WTC11 (cell line): ENCODE data around the gene CCDC136. TPM values are rescaled to one million over a fixed set of nuclear protein-coding genes. Genes with fewer than 3 reads are reported as not detected.

Experiments used
- ATAC-seq: fragments of 200-7000 bp; cut with Tn5 transposase; 2 replicates; pipeline ENCODE4 v1.10.0; 2021; ENCODE audit warnings: mild to moderate bottlenecking, moderate library complexity
- CTCF ChIA-PET: fragments of 300-600 bp; sonication (Branson Sonifier 250); formaldehyde crosslinking; loops from one replicate; lab custom pipeline; 2021; ENCODE audit warnings: antibody characterized with exemption; lab: Charles Lee
- POLR2A ChIA-PET: fragments of 350-600 bp; sonication (Branson Sonifier 250); formaldehyde crosslinking; loops from one replicate; lab custom pipeline; 2021; ENCODE audit warnings: antibody characterized with exemption; lab: Charles Lee
- DNase-seq: peaks from one replicate; pipeline ENCODE4 v3.0.0; 2021; ENCODE audit warnings: low spot score
- H3K27ac Mint-ChIP-seq: 2 replicates; pipeline ENCODE4 v1.8.0; 2021; ENCODE audit warnings: mixed read lengths
- H3K27me3 Mint-ChIP-seq: 2 replicates; pipeline ENCODE4 v1.8.0; 2021; ENCODE audit warnings: low read depth, mild to moderate bottlenecking, moderate library complexity, mixed read lengths
- H3K36me3 Mint-ChIP-seq: 2 replicates; pipeline ENCODE4 v1.8.0; 2021; ENCODE audit warnings: mixed read lengths
- H3K4me1 Mint-ChIP-seq: 2 replicates; pipeline ENCODE4 v1.8.0; 2022; ENCODE audit warnings: mixed read lengths
- H3K4me3 Mint-ChIP-seq: 2 replicates; pipeline ENCODE4 v1.8.0; 2021; ENCODE audit warnings: mild to moderate bottlenecking, moderate library complexity, mixed read lengths
- H3K9me3 Mint-ChIP-seq: 2 replicates; pipeline ENCODE4 v1.8.0; 2021; ENCODE audit warnings: mixed read lengths
- CREM ChIP-seq: sonication (generic); formaldehyde crosslinking; IDR thresholded peaks from 2 replicates; pipeline ENCODE4 v1.8.1; 2022; ENCODE audit warnings: mild to moderate bottlenecking, missing genetic modification reagents, moderate library complexity
- ESRRA ChIP-seq: sonication (generic); formaldehyde crosslinking; IDR thresholded peaks from 2 replicates; pipeline ENCODE4 v1.8.1; 2022; ENCODE audit warnings: mild to moderate bottlenecking, missing genetic modification reagents, borderline replicate concordance
- FOXP1 ChIP-seq: sonication (generic); formaldehyde crosslinking; IDR thresholded peaks from 2 replicates; pipeline ENCODE4 v1.8.0; 2022; ENCODE audit warnings: missing genetic modification reagents, mild to moderate bottlenecking, moderate library complexity, borderline replicate concordance
- GABPB1 ChIP-seq: sonication (generic); formaldehyde crosslinking; IDR thresholded peaks from 2 replicates; pipeline ENCODE4 v1.8.1; 2023; ENCODE audit warnings: mild to moderate bottlenecking, missing genetic modification reagents
- IRF2 ChIP-seq: sonication (generic); formaldehyde crosslinking; IDR thresholded peaks from 2 replicates; pipeline ENCODE4 v1.8.0; 2022; ENCODE audit warnings: low read depth, missing genetic modification reagents, borderline replicate concordance
- JAZF1 ChIP-seq: fragments of 250-450 bp; sonication (Bioruptor Pico); IDR thresholded peaks from 2 replicates; pipeline ENCODE4 v1.9.0; 2021; ENCODE audit warnings: moderate library complexity, mild to moderate bottlenecking, inconsistent platforms
- KAT7 ChIP-seq: sonication (generic); formaldehyde crosslinking; IDR thresholded peaks from 2 replicates; pipeline ENCODE4 v1.8.1; 2023; ENCODE audit warnings: missing genetic modification reagents, mild to moderate bottlenecking, borderline replicate concordance
- MYBL2 ChIP-seq: sonication (generic); formaldehyde crosslinking; IDR thresholded peaks from 2 replicates; pipeline ENCODE4 v1.8.1; 2023; ENCODE audit warnings: mild to moderate bottlenecking, moderate library complexity, missing genetic modification reagents
- NFE2L1 ChIP-seq: sonication (generic); formaldehyde crosslinking; IDR thresholded peaks from 2 replicates; pipeline ENCODE4 v1.8.1; 2023; ENCODE audit warnings: missing genetic modification reagents
- SP1 ChIP-seq: sonication (generic); formaldehyde crosslinking; conservative IDR thresholded peaks from 2 replicates; pipeline ENCODE4 v1.8.1; 2022; ENCODE audit warnings: missing genetic modification reagents
- TEAD1 ChIP-seq: sonication (generic); formaldehyde crosslinking; IDR thresholded peaks from 2 replicates; pipeline ENCODE4 v1.8.0; 2022; ENCODE audit warnings: mild to moderate bottlenecking, missing genetic modification reagents
- ZNF317 ChIP-seq: sonication (generic); formaldehyde crosslinking; IDR thresholded peaks from 2 replicates; pipeline ENCODE4 v1.8.1; 2023; ENCODE audit warnings: low read depth, mild to moderate bottlenecking, moderate library complexity, missing genetic modification reagents, borderline replicate concordance
- total RNA-seq: library from RNA; stranded (reverse); gene quantifications from 3 replicates; pipeline ENCODE4 v1.2.3, GENCODE V29; 2021
- TF ChIP-seq, protein P1 (sequence below): sonication (generic); formaldehyde crosslinking; IDR thresholded peaks from 2 replicates; pipeline ENCODE4 v1.8.1; 2023; ENCODE audit warnings: mild to moderate bottlenecking, missing genetic modification reagents
- TF ChIP-seq, protein P2 (sequence below): fragments of 250-450 bp; sonication (Bioruptor Pico); IDR thresholded peaks from 2 replicates; pipeline ENCODE4 v1.8.0; 2021; ENCODE audit warnings: mild to moderate bottlenecking
- TF ChIP-seq, protein P3 (sequence below): sonication (generic); formaldehyde crosslinking; IDR thresholded peaks from 2 replicates; pipeline ENCODE4 v1.8.1; 2023; ENCODE audit warnings: mild to moderate bottlenecking, missing genetic modification reagents, moderate library complexity
- TF ChIP-seq, protein P4 (sequence below): sonication (generic); formaldehyde crosslinking; IDR thresholded peaks from 2 replicates; pipeline ENCODE4 v1.8.1; 2022; ENCODE audit warnings: mild to moderate bottlenecking, moderate library complexity, missing genetic modification reagents
- TF ChIP-seq, protein P5 (sequence below): fragments of 250-450 bp; sonication (Bioruptor Pico); conservative IDR thresholded peaks from 2 replicates; pipeline ENCODE4 v1.9.0; 2021; ENCODE audit warnings: mild to moderate bottlenecking
- TF ChIP-seq, protein P6 (sequence below): fragments of 250-450 bp; sonication (Bioruptor Pico); IDR thresholded peaks from 2 replicates; pipeline ENCODE4 v2.1.2; 2022; ENCODE audit warnings: mild to moderate bottlenecking, moderate library complexity
- TF ChIP-seq, protein P7 (sequence below): fragments of 250-450 bp; sonication (Bioruptor Pico); IDR thresholded peaks from 2 replicates; pipeline ENCODE4 v1.9.0; 2021; ENCODE audit warnings: mild to moderate bottlenecking

CCDC136 gene
- total RNA-seq, 1 experiment from 2014 or later: 51.0 TPM

DNA sequence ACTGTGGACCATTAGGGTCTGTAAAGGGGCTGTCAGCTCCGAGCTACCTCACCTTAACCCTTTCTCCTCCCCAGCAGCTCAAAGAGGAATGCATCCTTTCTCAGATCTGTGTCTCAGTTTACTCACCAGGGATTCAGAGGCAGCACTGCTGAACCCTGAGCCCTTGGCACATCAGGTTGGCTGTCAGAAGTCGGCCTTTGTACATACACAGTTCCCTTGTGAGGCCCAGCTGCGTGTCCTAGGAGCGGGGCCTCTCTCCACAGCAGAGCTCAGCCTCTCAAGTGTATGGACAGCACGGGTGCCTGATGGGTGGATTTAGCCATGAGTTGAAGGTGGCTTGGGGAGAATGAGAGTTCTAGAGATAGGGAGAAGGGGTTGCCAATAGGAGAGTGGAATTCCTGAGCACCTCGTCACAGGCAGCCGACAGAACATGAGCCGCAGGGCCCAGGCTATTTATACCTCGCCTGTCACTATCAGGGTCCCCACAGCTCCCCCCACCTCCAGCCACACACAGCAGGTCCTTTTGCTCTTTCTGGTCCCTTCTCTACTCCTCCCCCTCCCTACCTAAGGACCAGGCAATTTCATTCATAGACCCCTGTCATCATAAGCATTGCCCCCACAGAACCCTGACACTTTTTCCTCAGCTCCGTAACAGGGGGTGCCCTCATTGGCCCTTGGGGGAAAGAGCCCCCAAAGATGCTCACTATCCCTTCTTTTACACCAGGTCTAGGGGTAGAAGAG is 36.4 kb downstream of the CCDC136 start:
- Mint-ChIP-seq H3K4me3 (no peak overlapping the region), H3K27ac (no peak overlapping the region), H3K36me3 (no peaks in the 10 kb centered on the region), H3K9me3 (no peaks in the 10 kb centered on the region), H3K4me1 (peaks cover 25% of the 10 kb centered on the region), H3K27me3 (peaks cover 32% of the 10 kb centered on the region)
- POLR2A ChIA-PET: no interaction called here
- no peak for DNase-seq
- CTCF ChIA-PET: interaction anchor here (0.5 to 2.6 kb wide), 5 partner anchors 14 to 482 kb away, joined by 3 to 9 read pairs (median 4); no protein-coding TSS in a partner anchor
- no peak for ATAC-seq
- TF ChIP-seq NFE2L1 (CRISPR knock-in tag): no peak
- TF ChIP-seq, protein P1, sequence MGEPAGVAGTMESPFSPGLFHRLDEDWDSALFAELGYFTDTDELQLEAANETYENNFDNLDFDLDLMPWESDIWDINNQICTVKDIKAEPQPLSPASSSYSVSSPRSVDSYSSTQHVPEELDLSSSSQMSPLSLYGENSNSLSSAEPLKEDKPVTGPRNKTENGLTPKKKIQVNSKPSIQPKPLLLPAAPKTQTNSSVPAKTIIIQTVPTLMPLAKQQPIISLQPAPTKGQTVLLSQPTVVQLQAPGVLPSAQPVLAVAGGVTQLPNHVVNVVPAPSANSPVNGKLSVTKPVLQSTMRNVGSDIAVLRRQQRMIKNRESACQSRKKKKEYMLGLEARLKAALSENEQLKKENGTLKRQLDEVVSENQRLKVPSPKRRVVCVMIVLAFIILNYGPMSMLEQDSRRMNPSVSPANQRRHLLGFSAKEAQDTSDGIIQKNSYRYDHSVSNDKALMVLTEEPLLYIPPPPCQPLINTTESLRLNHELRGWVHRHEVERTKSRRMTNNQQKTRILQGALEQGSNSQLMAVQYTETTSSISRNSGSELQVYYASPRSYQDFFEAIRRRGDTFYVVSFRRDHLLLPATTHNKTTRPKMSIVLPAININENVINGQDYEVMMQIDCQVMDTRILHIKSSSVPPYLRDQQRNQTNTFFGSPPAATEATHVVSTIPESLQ: no peak
- no peak for TF ChIP-seq KAT7 (CRISPR knock-in tag)
- TF ChIP-seq ZNF317 (CRISPR knock-in tag): no peak
- TF ChIP-seq, protein P2, sequence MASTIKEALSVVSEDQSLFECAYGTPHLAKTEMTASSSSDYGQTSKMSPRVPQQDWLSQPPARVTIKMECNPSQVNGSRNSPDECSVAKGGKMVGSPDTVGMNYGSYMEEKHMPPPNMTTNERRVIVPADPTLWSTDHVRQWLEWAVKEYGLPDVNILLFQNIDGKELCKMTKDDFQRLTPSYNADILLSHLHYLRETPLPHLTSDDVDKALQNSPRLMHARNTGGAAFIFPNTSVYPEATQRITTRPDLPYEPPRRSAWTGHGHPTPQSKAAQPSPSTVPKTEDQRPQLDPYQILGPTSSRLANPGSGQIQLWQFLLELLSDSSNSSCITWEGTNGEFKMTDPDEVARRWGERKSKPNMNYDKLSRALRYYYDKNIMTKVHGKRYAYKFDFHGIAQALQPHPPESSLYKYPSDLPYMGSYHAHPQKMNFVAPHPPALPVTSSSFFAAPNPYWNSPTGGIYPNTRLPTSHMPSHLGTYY (CRISPR knock-in tag): no peak
- TF ChIP-seq FOXP1: no peak
- TF ChIP-seq, protein P3, sequence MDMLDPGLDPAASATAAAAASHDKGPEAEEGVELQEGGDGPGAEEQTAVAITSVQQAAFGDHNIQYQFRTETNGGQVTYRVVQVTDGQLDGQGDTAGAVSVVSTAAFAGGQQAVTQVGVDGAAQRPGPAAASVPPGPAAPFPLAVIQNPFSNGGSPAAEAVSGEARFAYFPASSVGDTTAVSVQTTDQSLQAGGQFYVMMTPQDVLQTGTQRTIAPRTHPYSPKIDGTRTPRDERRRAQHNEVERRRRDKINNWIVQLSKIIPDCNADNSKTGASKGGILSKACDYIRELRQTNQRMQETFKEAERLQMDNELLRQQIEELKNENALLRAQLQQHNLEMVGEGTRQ: no peak
- TF ChIP-seq, protein P4, sequence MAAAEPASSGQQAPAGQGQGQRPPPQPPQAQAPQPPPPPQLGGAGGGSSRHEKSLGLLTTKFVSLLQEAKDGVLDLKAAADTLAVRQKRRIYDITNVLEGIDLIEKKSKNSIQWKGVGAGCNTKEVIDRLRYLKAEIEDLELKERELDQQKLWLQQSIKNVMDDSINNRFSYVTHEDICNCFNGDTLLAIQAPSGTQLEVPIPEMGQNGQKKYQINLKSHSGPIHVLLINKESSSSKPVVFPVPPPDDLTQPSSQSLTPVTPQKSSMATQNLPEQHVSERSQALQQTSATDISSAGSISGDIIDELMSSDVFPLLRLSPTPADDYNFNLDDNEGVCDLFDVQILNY: no peak
- TF ChIP-seq JAZF1 (CRISPR knock-in tag): no peak
- TF ChIP-seq, protein P5, sequence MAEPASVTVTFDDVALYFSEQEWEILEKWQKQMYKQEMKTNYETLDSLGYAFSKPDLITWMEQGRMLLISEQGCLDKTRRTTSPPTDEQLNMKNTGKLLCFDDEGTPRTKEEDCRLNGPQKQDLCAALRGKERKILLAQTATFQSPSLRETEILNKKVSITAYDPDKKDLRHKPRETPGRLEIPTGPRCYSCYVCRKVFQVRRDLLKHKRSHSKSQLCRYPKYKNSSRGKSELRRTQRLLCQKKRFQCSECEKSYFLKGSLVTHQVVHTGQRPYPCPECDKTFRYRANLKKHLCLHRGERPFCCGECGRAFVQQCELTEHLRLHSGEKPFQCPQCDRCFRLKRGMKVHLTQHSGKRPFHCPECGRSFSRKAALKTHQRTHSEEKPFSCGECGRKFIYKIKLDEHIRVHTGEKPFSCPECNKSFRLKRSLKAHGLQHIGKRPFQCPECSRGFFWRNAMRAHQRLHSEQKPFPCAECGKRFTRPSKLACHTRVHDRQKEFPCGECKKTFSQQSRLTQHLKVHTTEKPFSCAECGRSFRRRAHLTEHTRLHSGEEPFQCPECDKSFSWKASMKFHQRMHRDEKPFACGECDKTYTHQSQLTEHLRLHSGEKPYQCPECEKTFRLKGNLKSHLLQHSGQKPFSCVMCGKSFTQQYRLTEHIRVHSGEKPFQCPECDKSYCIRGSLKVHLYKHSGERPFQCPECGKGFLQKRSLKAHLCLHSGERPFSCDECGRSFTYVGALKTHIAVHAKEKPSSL: no peak
- no peak for TF ChIP-seq MYBL2 (CRISPR knock-in tag)
- TF ChIP-seq ESRRA: no peak
- no peak for TF ChIP-seq CREM (CRISPR knock-in tag)
- TF ChIP-seq, protein P6, sequence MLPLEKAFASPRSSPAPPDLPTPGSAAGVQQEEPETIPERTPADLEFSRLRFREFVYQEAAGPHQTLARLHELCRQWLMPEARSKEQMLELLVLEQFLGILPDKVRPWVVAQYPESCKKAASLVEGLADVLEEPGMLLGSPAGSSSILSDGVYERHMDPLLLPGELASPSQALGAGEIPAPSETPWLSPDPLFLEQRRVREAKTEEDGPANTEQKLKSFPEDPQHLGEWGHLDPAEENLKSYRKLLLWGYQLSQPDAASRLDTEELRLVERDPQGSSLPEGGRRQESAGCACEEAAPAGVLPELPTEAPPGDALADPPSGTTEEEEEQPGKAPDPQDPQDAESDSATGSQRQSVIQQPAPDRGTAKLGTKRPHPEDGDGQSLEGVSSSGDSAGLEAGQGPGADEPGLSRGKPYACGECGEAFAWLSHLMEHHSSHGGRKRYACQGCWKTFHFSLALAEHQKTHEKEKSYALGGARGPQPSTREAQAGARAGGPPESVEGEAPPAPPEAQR (CRISPR knock-in tag): no peak
- no peak for TF ChIP-seq SP1 (CRISPR knock-in tag)
- TF ChIP-seq, protein P7, sequence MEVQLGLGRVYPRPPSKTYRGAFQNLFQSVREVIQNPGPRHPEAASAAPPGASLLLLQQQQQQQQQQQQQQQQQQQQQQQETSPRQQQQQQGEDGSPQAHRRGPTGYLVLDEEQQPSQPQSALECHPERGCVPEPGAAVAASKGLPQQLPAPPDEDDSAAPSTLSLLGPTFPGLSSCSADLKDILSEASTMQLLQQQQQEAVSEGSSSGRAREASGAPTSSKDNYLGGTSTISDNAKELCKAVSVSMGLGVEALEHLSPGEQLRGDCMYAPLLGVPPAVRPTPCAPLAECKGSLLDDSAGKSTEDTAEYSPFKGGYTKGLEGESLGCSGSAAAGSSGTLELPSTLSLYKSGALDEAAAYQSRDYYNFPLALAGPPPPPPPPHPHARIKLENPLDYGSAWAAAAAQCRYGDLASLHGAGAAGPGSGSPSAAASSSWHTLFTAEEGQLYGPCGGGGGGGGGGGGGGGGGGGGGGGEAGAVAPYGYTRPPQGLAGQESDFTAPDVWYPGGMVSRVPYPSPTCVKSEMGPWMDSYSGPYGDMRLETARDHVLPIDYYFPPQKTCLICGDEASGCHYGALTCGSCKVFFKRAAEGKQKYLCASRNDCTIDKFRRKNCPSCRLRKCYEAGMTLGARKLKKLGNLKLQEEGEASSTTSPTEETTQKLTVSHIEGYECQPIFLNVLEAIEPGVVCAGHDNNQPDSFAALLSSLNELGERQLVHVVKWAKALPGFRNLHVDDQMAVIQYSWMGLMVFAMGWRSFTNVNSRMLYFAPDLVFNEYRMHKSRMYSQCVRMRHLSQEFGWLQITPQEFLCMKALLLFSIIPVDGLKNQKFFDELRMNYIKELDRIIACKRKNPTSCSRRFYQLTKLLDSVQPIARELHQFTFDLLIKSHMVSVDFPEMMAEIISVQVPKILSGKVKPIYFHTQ (CRISPR knock-in tag): no peak
- no peak for TF ChIP-seq IRF2 (CRISPR knock-in tag)
- no peak for TF ChIP-seq TEAD1 (CRISPR knock-in tag)
- no peak for TF ChIP-seq GABPB1 (CRISPR knock-in tag)
